Peyer's patch (tissue), 4 donors: ENCODE data around the gene AADAT. TPM values are rescaled to one million over a fixed set of nuclear protein-coding genes. Genes with fewer than 3 reads are reported as not detected.

Source experiments
- DNase-seq, 3 donors: peaks; one replicate each; pipeline ENCODE4 v3.0.0-alpha.2; 2017 to 2019
- H3K27ac ChIP-seq, 4 donors: fragments of 200-600 bp; sonication (generic); one replicate each; pipeline ENCODE4 v1.5.1; 2016 to 2019
- H3K27me3 ChIP-seq, 2 donors: fragments of 200-600 bp; sonication (generic); one replicate each; pipeline ENCODE4 v1.5.1; 2019
- H3K36me3 ChIP-seq, 3 donors: fragments of 200-600 bp; sonication (generic); one replicate each; pipeline ENCODE4 v1.5.1; 2016 to 2019
- H3K4me1 ChIP-seq, 4 donors: fragments of 200-600 bp; sonication (generic); one replicate each; pipeline ENCODE4 v1.5.1; 2016 to 2019
- H3K4me3 ChIP-seq, 4 donors: fragments of 200-600 bp; sonication (generic); 1 replicate in 3 of 4; 2 replicates in 1 of 4; pipeline ENCODE4 v1.5.1; 2016 to 2019; ENCODE audit warnings: mild to moderate bottlenecking in 1 of 4
- H3K9me3 ChIP-seq, 4 donors: fragments of 200-600 bp; sonication (generic); one replicate each; pipeline ENCODE4 v1.5.1; 2016 to 2019; ENCODE audit warnings: mild to moderate bottlenecking in 1 of 4
- POLR2A ChIP-seq, 2 donors: fragments of 450-650 bp; IDR thresholded peaks; one replicate each; pipeline ENCODE4 v1.5.1; 2017; ENCODE audit warnings: antibody characterized with exemption in 2 of 2, mild to moderate bottlenecking in 2 of 2, moderate library complexity in 2 of 2
- small RNA-seq, 2 donors: library from RNA; depleted of rRNA; stranded (forward); fragments of <200 nt; gene quantifications; one replicate each; pipeline ENCODE3, GENCODE V24; 2016
- total RNA-seq, 4 donors: library from RNA; depleted of rRNA; stranded (reverse); fragments of >200 nt; gene quantifications; one replicate each; pipeline ENCODE4 v1.1.0, GENCODE V29; 2016
- TF ChIP-seq, protein P1 (sequence below), 6 experiments: fragments of 450-650 bp in 4 of 6; fragments of 200-600 bp in 2 of 6; sonication (generic) in 1 of 6; IDR thresholded peaks; one replicate each; pipeline ENCODE4 v1.5.1; 2017 to 2019; ENCODE audit warnings: antibody characterized with exemption in 6 of 6, mild to moderate bottlenecking in 3 of 6, moderate library complexity in 1 of 6

AADAT gene
- total RNA-seq, 4 donors from 2014 or later = 4.6 to 10.7 (median 5.1) TPM

DNA sequence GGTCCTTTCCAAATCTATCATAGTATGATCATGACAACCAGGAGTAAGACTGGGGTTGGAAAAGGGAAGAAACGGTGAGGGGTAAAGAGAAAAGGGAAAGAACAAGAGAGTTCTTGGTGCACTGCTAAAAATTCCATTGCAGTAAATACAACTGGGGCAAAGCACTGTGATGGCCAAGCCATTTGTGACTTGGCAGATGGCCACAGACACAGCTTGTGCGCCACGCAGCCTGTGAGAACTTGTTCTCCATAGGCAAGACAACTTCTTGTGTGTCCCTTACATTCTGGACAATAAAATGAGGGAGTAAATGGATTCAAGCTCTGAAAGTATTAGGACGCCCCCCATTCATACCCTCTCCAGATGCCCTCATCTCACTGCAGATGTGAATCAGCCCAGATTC, 74.5 kb downstream of the AADAT start:
- Histone ChIP-seq H3K4me3 (no peak overlapping the region), H3K9me3 (no peaks in the 10 kb centered on the region), H3K27ac (no peak overlapping the region), H3K27me3 (no peaks in the 10 kb centered on the region), H3K36me3 (no peaks in the 10 kb centered on the region), H3K4me1 (no peaks in the 10 kb centered on the region)
- DNase-seq = no peak
- no peak for TF ChIP-seq POLR2A (IDR thresholded peaks at IDR 0.05)
- TF ChIP-seq, protein P1, sequence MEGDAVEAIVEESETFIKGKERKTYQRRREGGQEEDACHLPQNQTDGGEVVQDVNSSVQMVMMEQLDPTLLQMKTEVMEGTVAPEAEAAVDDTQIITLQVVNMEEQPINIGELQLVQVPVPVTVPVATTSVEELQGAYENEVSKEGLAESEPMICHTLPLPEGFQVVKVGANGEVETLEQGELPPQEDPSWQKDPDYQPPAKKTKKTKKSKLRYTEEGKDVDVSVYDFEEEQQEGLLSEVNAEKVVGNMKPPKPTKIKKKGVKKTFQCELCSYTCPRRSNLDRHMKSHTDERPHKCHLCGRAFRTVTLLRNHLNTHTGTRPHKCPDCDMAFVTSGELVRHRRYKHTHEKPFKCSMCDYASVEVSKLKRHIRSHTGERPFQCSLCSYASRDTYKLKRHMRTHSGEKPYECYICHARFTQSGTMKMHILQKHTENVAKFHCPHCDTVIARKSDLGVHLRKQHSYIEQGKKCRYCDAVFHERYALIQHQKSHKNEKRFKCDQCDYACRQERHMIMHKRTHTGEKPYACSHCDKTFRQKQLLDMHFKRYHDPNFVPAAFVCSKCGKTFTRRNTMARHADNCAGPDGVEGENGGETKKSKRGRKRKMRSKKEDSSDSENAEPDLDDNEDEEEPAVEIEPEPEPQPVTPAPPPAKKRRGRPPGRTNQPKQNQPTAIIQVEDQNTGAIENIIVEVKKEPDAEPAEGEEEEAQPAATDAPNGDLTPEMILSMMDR (IDR thresholded peaks at IDR 0.05) = no peak

DNA sequence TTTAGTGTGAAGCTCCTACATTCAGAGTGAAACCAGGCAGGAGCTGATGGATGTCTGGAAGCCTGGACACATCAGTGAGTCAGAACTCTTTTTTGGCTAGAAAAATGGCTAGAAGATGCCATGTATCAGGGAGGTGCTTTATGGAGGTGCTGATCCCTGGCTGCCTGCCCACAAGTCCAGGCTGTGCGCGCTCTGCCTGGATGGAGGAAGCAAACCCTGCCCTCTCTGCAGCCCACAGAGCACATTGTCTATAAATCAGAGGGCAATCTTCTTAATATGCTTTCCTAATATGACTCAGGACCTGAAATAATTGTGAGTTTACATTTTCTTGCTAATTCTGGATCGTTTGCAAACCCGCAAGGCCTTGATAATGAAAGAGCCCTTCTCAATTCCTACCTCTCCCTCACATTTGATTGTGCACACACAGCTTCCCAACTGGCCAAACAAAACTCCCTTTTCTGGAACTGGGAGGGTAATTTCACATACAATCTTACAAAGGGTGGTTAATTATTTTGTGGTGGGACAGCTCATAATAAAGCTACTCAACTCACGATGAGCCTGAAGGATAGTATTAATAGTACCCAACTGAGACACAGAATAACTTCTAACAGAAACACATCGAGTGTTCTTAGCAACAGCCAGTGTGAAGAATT, 75.3 kb downstream of the AADAT start:
- DNase-seq = no peak
- TF ChIP-seq, protein P1 (IDR thresholded peaks at IDR 0.05) = no peak
- TF ChIP-seq POLR2A (IDR thresholded peaks at IDR 0.05) = no peak
- no peaks in the 10 kb centered on the region for H3K9me3 ChIP-seq

GRCh38 chr4:170012629-170012958, 77.2 kb downstream of the AADAT start:
- Histone ChIP-seq H3K4me3 (no peak overlapping the region), H3K27ac (no peak overlapping the region), H3K27me3 (no peaks in the 10 kb centered on the region), H3K4me1 (no peaks in the 10 kb centered on the region), H3K9me3 (no peaks in the 10 kb centered on the region), H3K36me3 (no peaks in the 10 kb centered on the region)
- no peak for TF ChIP-seq POLR2A (IDR thresholded peaks at IDR 0.05)
- TF ChIP-seq, protein P1 (IDR thresholded peaks at IDR 0.05) = no peak
- no peak for DNase-seq

More for the DNA sequence above, 75.3 kb downstream of the AADAT start:
- Histone ChIP-seq H3K36me3 (no peaks in the 10 kb centered on the region), H3K4me1 (no peaks in the 10 kb centered on the region), H3K27ac (no peak overlapping the region), H3K27me3 (no peaks in the 10 kb centered on the region), H3K4me3 (no peak overlapping the region)

DNA sequence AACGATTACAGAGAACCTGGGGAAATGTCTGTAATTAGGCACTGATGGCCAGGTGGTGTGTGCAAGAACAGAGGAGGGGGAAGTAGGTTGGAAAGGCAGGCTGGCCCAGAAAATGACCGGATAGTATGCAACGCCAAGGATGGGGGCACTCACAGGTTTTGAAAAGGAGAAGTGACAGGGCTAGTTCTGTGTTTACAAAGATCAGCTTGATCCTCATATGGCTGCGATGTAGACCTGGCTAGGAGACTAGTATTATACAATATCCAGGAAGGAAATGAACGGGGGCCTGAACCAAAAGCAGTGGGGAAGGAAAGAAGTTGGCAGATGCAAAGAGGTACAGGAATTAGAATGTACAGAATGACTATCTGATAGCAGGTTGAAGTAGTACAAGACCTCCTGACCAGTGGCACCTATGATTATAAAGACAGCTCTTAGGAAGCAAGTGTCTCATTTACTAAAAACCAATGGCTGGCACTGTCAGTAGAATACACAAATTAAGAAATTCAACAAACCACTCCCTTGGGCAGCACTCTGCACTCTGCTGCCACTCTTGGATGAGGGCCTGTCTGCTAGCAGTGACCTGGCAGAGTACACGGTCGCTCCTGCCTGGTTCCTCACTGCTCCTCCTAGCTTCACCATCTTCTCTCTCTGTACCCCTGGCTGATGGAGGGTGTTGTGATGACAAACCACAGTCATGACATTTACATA, 77.7 kb downstream of the AADAT start:
- no peak for DNase-seq
- H3K27me3 ChIP-seq = no peaks in the 10 kb centered on the region
- TF ChIP-seq POLR2A (IDR thresholded peaks at IDR 0.05) = no peak
- TF ChIP-seq, protein P1 (IDR thresholded peaks at IDR 0.05) = no peak
- no peaks in the 10 kb centered on the region for H3K36me3 ChIP-seq
- H3K4me1 ChIP-seq = no peaks in the 10 kb centered on the region
- no peak overlapping the region for H3K4me3 ChIP-seq
- no peaks in the 10 kb centered on the region for H3K9me3 ChIP-seq
- H3K27ac ChIP-seq = no peak overlapping the region

Small RNAs within 50 kb of the gene (small RNA-seq; reads per million reads assigned to genes)
- 0 reads per million in 2 donors for gene APOBEC3AP1

Other genes with a start within 250 kb of the AADAT start
- gene MFAP3L, start 63.6 kb downstream of the AADAT start, total RNA-seq = 1 to 10 TPM; 1.7 to 2.2 (median 1.7) TPM